ENCODE measurements around the gene BSPRY. TPM values are rescaled to one million over a fixed set of nuclear protein-coding genes. Genes with fewer than 3 reads are reported as not detected.
A peak's percentile ranks its signal among the peaks of the same experiment; 100 is the strongest.
"Not testable (repeated sequence)": the region's sequence is repeated elsewhere in the genome, so short reads cannot be mapped to it uniquely, and the experiment has no call there.

The BSPRY gene
- total RNA-seq, 1 donor from 2014 or later = 0.27 TPM

GRCh38 chr9:113401027-113401792 lies 51.9 kb downstream of the BSPRY start, which contains the start of gene ALAD:
Gene ALAD, minus strand, starts transcription at chr9:113401284. Its CDS starts 7,725 bp downstream, at chr9:113393559.
- peak within 1 kb of the TSS; percentile 97 for H2AFZ ChIP-seq (ENCODE audit: low read depth, low read length)
- no peaks in the 10 kb centered on the region for H3K9me3 Mint-ChIP-seq (ENCODE audit: unreplicated experiment)
- peak within 1 kb of the TSS; percentile 82 for H3K4me3 ChIP-seq (ENCODE audit: insufficient read depth, low read depth, low read length)
- peak within 1 kb of the TSS; percentile 94 for H3K4me3 Mint-ChIP-seq (ENCODE audit: unreplicated experiment)
- peak; percentile 89 for TF ChIP-seq CTCF (IDR thresholded peaks at IDR 0.05; ENCODE audit: insufficient read depth, low read depth, low read length)
- no peak for TF ChIP-seq EZH2 (IDR thresholded peaks at IDR 0.05; ENCODE audit: insufficient read depth, low read length)
- peak within 1 kb of the TSS; percentile 85 for H3K9ac ChIP-seq (ENCODE audit: low read length)
- peak within 1 kb of the TSS; percentile 92 for H3K4me2 ChIP-seq (ENCODE audit: low read length)
- no peaks in the 10 kb centered on the region for H3K36me3 Mint-ChIP-seq (ENCODE audit: low read depth, unreplicated experiment)
- H3K27ac ChIP-seq (ENCODE audit: low read depth, low read length) = peak within 1 kb of the TSS; percentile 26
- FAIRE-seq (no peak), DNase-seq (ENCODE audit: low read depth) (peak; percentile 90)
- H3K4me1 ChIP-seq (ENCODE audit: insufficient read depth, low read length) = peaks cover 24% of the 10 kb centered on the region
- peaks cover 14% of the 10 kb centered on the region for H3K79me2 ChIP-seq (ENCODE audit: insufficient read depth, low read length)
- H3K27ac Mint-ChIP-seq (ENCODE audit: unreplicated experiment) = peak within 1 kb of the TSS; percentile 53
- H4K20me1 ChIP-seq (ENCODE audit: insufficient read depth, low read length) = peaks cover 22% of the 10 kb centered on the region
- H3K9me3 ChIP-seq (ENCODE audit: insufficient read depth, low read depth, low read length) = no peaks in the 10 kb centered on the region
- H3K27me3 ChIP-seq (ENCODE audit: insufficient read depth, low read length) = no peaks in the 10 kb centered on the region
- H3K27me3 Mint-ChIP-seq (ENCODE audit: low read depth, unreplicated experiment) = no peaks in the 10 kb centered on the region
- no peaks in the 10 kb centered on the region for H3K36me3 ChIP-seq (ENCODE audit: insufficient read depth, low read length)
- peaks cover 36% of the 10 kb centered on the region for H3K4me1 Mint-ChIP-seq (ENCODE audit: low read depth, unreplicated experiment)

GRCh38 chr9:113403646-113404045 lies 54.3 kb downstream of the BSPRY start:
- Mint-ChIP-seq H3K4me3 (ENCODE audit: unreplicated experiment) (no peak overlapping the region), H3K9me3 (ENCODE audit: unreplicated experiment) (no peaks in the 10 kb centered on the region), H3K27ac (ENCODE audit: unreplicated experiment) (no peak overlapping the region), H3K36me3 (ENCODE audit: low read depth, unreplicated experiment) (no peaks in the 10 kb centered on the region), H3K4me1 (ENCODE audit: low read depth, unreplicated experiment) (peaks cover 14% of the 10 kb centered on the region), H3K27me3 (ENCODE audit: low read depth, unreplicated experiment) (no peaks in the 10 kb centered on the region)
- H4K20me1 ChIP-seq (ENCODE audit: insufficient read depth, low read length) = peaks cover 17% of the 10 kb centered on the region
- no peaks in the 10 kb centered on the region for H3K9me3 ChIP-seq (ENCODE audit: insufficient read depth, low read depth, low read length)
- H3K36me3 ChIP-seq (ENCODE audit: insufficient read depth, low read length) = peaks cover 9% of the 10 kb centered on the region
- H3K9ac ChIP-seq (ENCODE audit: low read length) = no peak overlapping the region
- no peak for DNase-seq (ENCODE audit: low read depth)
- no peak overlapping the region for H3K4me2 ChIP-seq (ENCODE audit: low read length)
- H3K27ac ChIP-seq (ENCODE audit: low read depth, low read length) = no peak overlapping the region
- FAIRE-seq = no peak
- TF ChIP-seq EZH2 (IDR thresholded peaks at IDR 0.05; ENCODE audit: insufficient read depth, low read length) = no peak
- TF ChIP-seq CTCF (IDR thresholded peaks at IDR 0.05; ENCODE audit: insufficient read depth, low read depth, low read length) = no peak
- H3K79me2 ChIP-seq (ENCODE audit: insufficient read depth, low read length) = peaks cover 23% of the 10 kb centered on the region
- no peaks in the 10 kb centered on the region for H3K27me3 ChIP-seq (ENCODE audit: insufficient read depth, low read length)
- H3K4me1 ChIP-seq (ENCODE audit: insufficient read depth, low read length) = peaks cover 15% of the 10 kb centered on the region
- no peak overlapping the region for H2AFZ ChIP-seq (ENCODE audit: low read depth, low read length)
- no peak overlapping the region for H3K4me3 ChIP-seq (ENCODE audit: insufficient read depth, low read depth, low read length)

- not testable (repeated sequence) for H3K27ac Mint-ChIP-seq (ENCODE audit: unreplicated experiment)
Measured at GRCh38 chr9:113406353-113406752, 57.0 kb downstream of the BSPRY start.

More at GRCh38 chr9:113406353-113406752, 57.0 kb downstream of the BSPRY start:
- H3K4me3 Mint-ChIP-seq (ENCODE audit: unreplicated experiment); H3K36me3 ChIP-seq (ENCODE audit: insufficient read depth, low read length); H4K20me1 ChIP-seq (ENCODE audit: insufficient read depth, low read length); H3K27me3 ChIP-seq (ENCODE audit: insufficient read depth, low read length); H3K4me1 ChIP-seq (ENCODE audit: insufficient read depth, low read length); H3K4me2 ChIP-seq (ENCODE audit: low read length); H3K36me3 Mint-ChIP-seq (ENCODE audit: low read depth, unreplicated experiment); H3K9me3 Mint-ChIP-seq (ENCODE audit: unreplicated experiment); H3K4me1 Mint-ChIP-seq (ENCODE audit: low read depth, unreplicated experiment); H3K4me3 ChIP-seq (ENCODE audit: insufficient read depth, low read depth, low read length); DNase-seq (ENCODE audit: low read depth); H3K27me3 Mint-ChIP-seq (ENCODE audit: low read depth, unreplicated experiment); H3K9me3 ChIP-seq (ENCODE audit: insufficient read depth, low read depth, low read length); H3K27ac ChIP-seq (ENCODE audit: low read depth, low read length); FAIRE-seq; H2AFZ ChIP-seq (ENCODE audit: low read depth, low read length); H3K9ac ChIP-seq (ENCODE audit: low read length): not testable (repeated sequence)
- H3K79me2 ChIP-seq (ENCODE audit: insufficient read depth, low read length) = peaks cover 28% of the 10 kb centered on the region

Measured in astrocyte (in vitro differentiated cells and primary cell).